ENCODE measurements around the gene TRPV6. TPM values are rescaled to one million over a fixed set of nuclear protein-coding genes. Genes with fewer than 3 reads are reported as not detected.

TRPV6 gene
- polyA plus RNA-seq, 1 donor (not counting 4 experiments of a cell fraction or from before 2014, with no cell fraction given), result 1.5 TPM

GRCh38 chr7:142919656-142920055, 34.1 kb upstream of the TRPV6 start:
- Histone ChIP-seq H3K4me1 (ENCODE audit: control insufficient read depth, extremely low read depth, insufficient read depth, low read length) (no peaks in the 10 kb centered on the region), H4K20me1 (ENCODE audit: control insufficient read depth, extremely low read depth, insufficient read depth, low read length) (no peaks in the 10 kb centered on the region), H2AFZ (ENCODE audit: control insufficient read depth, low read length) (no peak overlapping the region), H3K36me3 (ENCODE audit: control insufficient read depth in 2 of 2, extremely low read depth in 1 of 2, insufficient read depth in 2 of 2, low read length in 2 of 2) (no peaks in the 10 kb centered on the region), H3K27ac (ENCODE audit: control insufficient read depth, insufficient read depth, low read length) (no peak overlapping the region), H3K9me3 (ENCODE audit: control insufficient read depth, low read depth, low read length) (no peaks in the 10 kb centered on the region), H3K9me1 (ENCODE audit: control insufficient read depth, extremely low read depth, insufficient read depth, low read length) (no peaks in the 10 kb centered on the region), H3K27me3 (ENCODE audit: control insufficient read depth, extremely low read depth, insufficient read depth, low read length) (no peaks in the 10 kb centered on the region), H3K9ac (ENCODE audit: control insufficient read depth, extremely low read depth, insufficient read depth, low read length) (no peak overlapping the region), H3K4me3 (ENCODE audit: control insufficient read depth in 2 of 3, extremely low read depth in 1 of 3, insufficient read depth in 2 of 3, low read depth in 1 of 3, low read length in 3 of 3) (no peak overlapping the region), H3K79me2 (ENCODE audit: control insufficient read depth, insufficient read depth, low read length) (no peaks in the 10 kb centered on the region), H3K4me2 (ENCODE audit: control insufficient read depth, extremely low read depth, insufficient read depth, low read depth, low read length) (no peak overlapping the region)
- TF ChIP-seq EZH2 (IDR thresholded peaks at IDR 0.05; ENCODE audit: low read length), result no peak
- TF ChIP-seq CTCF (optimal IDR thresholded peaks at IDR 0.05 in 1 of 3, IDR thresholded peaks at IDR 0.05 in 1 of 3, conservative IDR thresholded peaks at IDR 0.05 in 1 of 3; ENCODE audit: extremely low read depth in 1 of 3, insufficient read depth in 2 of 3, low read length in 3 of 3), result no peak
- DNase-seq (ENCODE audit: low read depth, low spot score) (no peak), FAIRE-seq (no peak)
- dilution Hi-C loops (cut with MboI; ENCODE audit: extremely low pct_ligation_motif_present, low sequenced_read_pairs), result no loop called here

DNA sequence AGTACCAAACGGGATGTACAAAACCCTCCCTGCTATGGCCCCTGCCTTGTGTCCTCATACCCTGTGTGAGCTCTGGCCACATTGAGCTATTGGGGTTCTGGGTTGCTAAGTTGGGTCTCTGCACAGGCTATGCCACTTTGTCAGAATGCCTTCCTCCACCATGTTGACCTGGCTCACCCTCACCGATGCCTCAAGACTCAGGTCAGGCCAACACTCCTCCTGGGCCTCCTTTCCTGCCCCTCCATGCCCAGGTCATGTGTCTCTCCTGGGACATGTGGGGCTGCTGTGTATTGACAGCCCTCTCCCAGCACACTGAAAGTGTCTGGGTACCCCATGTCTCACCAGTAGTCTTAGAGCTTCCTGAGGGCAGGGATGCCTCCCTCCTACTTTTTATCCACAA, 33.4 kb upstream of the TRPV6 start:
- Histone ChIP-seq H3K9ac (ENCODE audit: control insufficient read depth, extremely low read depth, insufficient read depth, low read length) (no peak overlapping the region), H2AFZ (ENCODE audit: control insufficient read depth, low read length) (no peak overlapping the region), H3K27me3 (ENCODE audit: control insufficient read depth, extremely low read depth, insufficient read depth, low read length) (no peaks in the 10 kb centered on the region), H3K9me1 (ENCODE audit: control insufficient read depth, extremely low read depth, insufficient read depth, low read length) (no peaks in the 10 kb centered on the region), H3K9me3 (ENCODE audit: control insufficient read depth, low read depth, low read length) (no peaks in the 10 kb centered on the region), H3K4me1 (ENCODE audit: control insufficient read depth, extremely low read depth, insufficient read depth, low read length) (no peaks in the 10 kb centered on the region), H3K27ac (ENCODE audit: control insufficient read depth, insufficient read depth, low read length) (no peak overlapping the region), H3K79me2 (ENCODE audit: control insufficient read depth, insufficient read depth, low read length) (no peaks in the 10 kb centered on the region), H3K36me3 (ENCODE audit: control insufficient read depth in 2 of 2, extremely low read depth in 1 of 2, insufficient read depth in 2 of 2, low read length in 2 of 2) (no peaks in the 10 kb centered on the region), H3K4me2 (ENCODE audit: control insufficient read depth, extremely low read depth, insufficient read depth, low read depth, low read length) (no peak overlapping the region), H4K20me1 (ENCODE audit: control insufficient read depth, extremely low read depth, insufficient read depth, low read length) (no peaks in the 10 kb centered on the region), H3K4me3 (ENCODE audit: control insufficient read depth in 2 of 3, extremely low read depth in 1 of 3, insufficient read depth in 2 of 3, low read depth in 1 of 3, low read length in 3 of 3) (no peak overlapping the region)
- no peak for FAIRE-seq
- TF ChIP-seq EZH2 (IDR thresholded peaks at IDR 0.05; ENCODE audit: low read length) (no peak), CTCF (optimal IDR thresholded peaks at IDR 0.05 in 1 of 3, IDR thresholded peaks at IDR 0.05 in 1 of 3, conservative IDR thresholded peaks at IDR 0.05 in 1 of 3; ENCODE audit: extremely low read depth in 1 of 3, insufficient read depth in 2 of 3, low read length in 3 of 3) (no peak)
- dilution Hi-C loops (cut with MboI; ENCODE audit: extremely low pct_ligation_motif_present, low sequenced_read_pairs), result no loop called here
- DNase-seq (ENCODE audit: low read depth, low spot score), result no peak
